Heart right ventricle (tissue), 16 donors: Measurements from ENCODE around the gene CLPTM1L. TPM values are rescaled to one million over a fixed set of nuclear protein-coding genes. Genes with fewer than 3 reads are reported as not detected.

ENCODE experiments used
- ATAC-seq, 8 donors: fragments of 200-7000 bp; cut with Tn5 transposase; one replicate each; pipeline ENCODE4 v1.9.1; 2020; ENCODE audit warnings: mild to moderate bottlenecking in 8 of 8, moderate library complexity in 8 of 8, moderate number of reproducible peaks in 1 of 8
- DNase-seq, 2 donors: peaks; one replicate each; pipeline ENCODE4 v3.0.0-alpha.2; 2020
- H3K27ac ChIP-seq, 10 donors: fragments of 200-600 bp; sonication (generic) in 2 of 10; one replicate each; pipeline versions ENCODE4 v1.5.0 to v1.8.0; 2020 to 2022; ENCODE audit warnings: mild to moderate bottlenecking in 3 of 10
- H3K27me3 ChIP-seq, 7 donors: fragments of 200-600 bp; one replicate each; pipeline ENCODE4 v1.8.0; 2021 to 2022; ENCODE audit warnings: mild to moderate bottlenecking in 2 of 7
- H3K36me3 ChIP-seq, 9 donors: fragments of 200-600 bp; sonication (generic) in 1 of 9; one replicate each; pipeline versions ENCODE4 v1.5.0 to v1.8.0; 2020 to 2022; ENCODE audit warnings: mild to moderate bottlenecking in 2 of 9
- H3K4me1 ChIP-seq, 9 donors: fragments of 200-600 bp; sonication (generic) in 1 of 9; one replicate each; pipeline versions ENCODE4 v1.5.0 to v1.8.0; 2020 to 2022; ENCODE audit warnings: mild to moderate bottlenecking in 4 of 9
- H3K4me3 ChIP-seq, 10 donors: fragments of 200-600 bp; sonication (generic) in 2 of 10; one replicate each; pipeline versions ENCODE4 v1.5.0 to v1.8.0; 2020 to 2022; ENCODE audit warnings: mild to moderate bottlenecking in 7 of 10, moderate library complexity in 2 of 10
- H3K9me3 ChIP-seq, 11 donors: fragments of 200-600 bp in 10 of 11; sonication (generic) in 2 of 11; one replicate each; pipeline versions ENCODE4 v1.5.0 to v1.8.0; 2013 to 2022; ENCODE audit warnings: mild to moderate bottlenecking in 2 of 11, control low read depth in 1 of 11, moderate library complexity in 1 of 11
- CTCF ChIP-seq, 9 donors: fragments of 200-600 bp; sonication (generic) in 2 of 9; IDR thresholded peaks; one replicate each; pipeline versions ENCODE4 v1.5.0 to v1.8.0; 2021 to 2022; ENCODE audit warnings: antibody characterized with exemption in 9 of 9, mild to moderate bottlenecking in 5 of 9, moderate library complexity in 1 of 9
- WGBS, 2 donors: extraction: QIAGEN DNeasy Blood & Tissue Kit; methylation state at CpG; one replicate each; pipeline ENCODE4 v1.1.7; 2013; ENCODE audit warnings: inconsistent platforms in 1 of 2; 5-methylcytosine and 5-hydroxymethylcytosine counted together
- intact Hi-C, 10 donors: fragments of 100-400 bp; cut with DNase I; formaldehyde crosslinking; loops; one replicate each; pipeline versions ENCODE4 v1.11.1 to v1.14.2; 2022
- polyA plus RNA-seq, 2 donors: library from polyadenylated mRNA; stranded (reverse); fragments of 200-250 nt; gene quantifications; one replicate each; pipeline ENCODE4 v1.2.3, GENCODE V29; 2013
- total RNA-seq, 10 donors: library from RNA; stranded (reverse); fragmentation: NEBNext Ultra II Directional in 3 of 10; extraction: Animal tissue kit (Norgen Biotek cat#: 25700) in 3 of 10; gene quantifications; one replicate each; pipeline versions ENCODE4 v1.2.1 to v1.2.4, GENCODE V29; 2021 to 2023
- donor health status: Arrhythmogenic right ventricular cardiomyopathy.
- donor health status: ischemic (EF 13 %, LVEDD 7.1; RV severe dilation, severe dysfunction).
- donor health status: healthy with polysubstance abuse.
- donor health status: DM: no; HTN: yes; CAD: no.
- donor health status: DM: no; HTN: no; CAD: no.
- donor health status: ischemic (EF 25% LVEDD 6.9; RV normal size, moderate dysfunction).
- donor health status: ischemic (EF 25% LVEDD 5.7; RV mildly dilated, moderate dysfunction).
- donor health status: healthy.
- donor health status: DM: yes; HTN: yes; CAD: no.
- donor health status: Ischemic cardiomyopathy.
- donor health status: ischemic (EF 35%, LVEDD 5.7; RV mildly dilated, moderate dysfunction).
- donor health status: nonischemic (EF 11% LVEDD 7.7; RV severe dilation, severe dysfunction).
- donor health status: DM: yes; HTN: yes; CAD: no.
- donor health status: PGD.
- donor health status: ischemic (EF 29% LVEDD 5.4; RV normal size, mild dysfunction).
- donor health status: nonischemic (EF 23%, LVEDD 6.1; RV moderate dilation, normal function).

The CLPTM1L gene
- total and polyA plus RNA-seq, 12 donors = 21.5 to 78.0 (median 32.5) TPM

GRCh38 chr5:1281038-1281882, 63.6 kb downstream of the CLPTM1L start:
- Histone ChIP-seq H3K36me3 (no peaks in the 10 kb centered on the region), H3K27me3 (no peaks in the 10 kb centered on the region), H3K4me1 (no peaks in the 10 kb centered on the region), H3K4me3 (no peak overlapping the region), H3K9me3 (peaks cover 0 to 16% (median 0%) of the 10 kb centered on the region in 11 donors), H3K27ac (no peak overlapping the region)
- intact Hi-C loops = no loop called here
- TF ChIP-seq CTCF (IDR thresholded peaks at IDR 0.05) = no peak
- ATAC-seq = no peak
- no peak for DNase-seq
- WGBS, 2 donors = 81 to 83% methylated on average over 16 of the region's 16 CpGs

GRCh38 chr5:1280177-1281037, 64.5 kb downstream of the CLPTM1L start:
- Histone ChIP-seq H3K4me3 (no peak overlapping the region), H3K27me3 (no peaks in the 10 kb centered on the region), H3K4me1 (no peaks in the 10 kb centered on the region), H3K9me3 (peaks cover 0 to 16% (median 0%) of the 10 kb centered on the region in 11 donors), H3K36me3 (no peaks in the 10 kb centered on the region), H3K27ac (no peak overlapping the region)
- ATAC-seq (peak in 1 of 8 donors; percentile 46), DNase-seq (no peak)
- 86 to 87% methylated on average over 32 of the region's 32 CpGs for WGBS, 2 donors
- TF ChIP-seq CTCF (IDR thresholded peaks at IDR 0.05) = no peak
- intact Hi-C loops = no loop called here

GRCh38 chr5:1279443-1280151, 65.3 kb downstream of the CLPTM1L start:
- peak in 2 of 8 donors; percentile 7 to 39 for ATAC-seq

More at GRCh38 chr5:1279443-1280151, 65.3 kb downstream of the CLPTM1L start:
- WGBS, 2 donors = 89 to 91% methylated on average over 34 of the region's 34 CpGs
- H3K4me3 ChIP-seq = no peak overlapping the region
- H3K36me3 ChIP-seq = no peaks in the 10 kb centered on the region
- no peaks in the 10 kb centered on the region for H3K27me3 ChIP-seq
- H3K27ac ChIP-seq = no peak overlapping the region
- no peak for DNase-seq
- intact Hi-C loops = no loop called here
- H3K4me1 ChIP-seq = no peaks in the 10 kb centered on the region
- no peak for TF ChIP-seq CTCF (IDR thresholded peaks at IDR 0.05)
- H3K9me3 ChIP-seq = peaks cover 0 to 16% (median 0%) of the 10 kb centered on the region in 11 donors
